SU-DHL-6 (cell line): ENCODE data around the gene KLHL22.

Experiments used
- H2AFZ ChIP-seq: fragments of 200-600 bp; sonication (generic); 2 replicates; pipeline ENCODE4 v1.6.1; 2014; ENCODE audit warnings: low read depth, mild to moderate bottlenecking, moderate library complexity, mixed read lengths, antibody characterized with exemption, low read length; ENCODE audit not compliant: severe bottlenecking
- H3F3A ChIP-seq: fragments of 200-600 bp; shearing (Covaris generic); 2 replicates; pipeline ENCODE4 v1.6.0; 2016; ENCODE audit warnings: antibody characterized with exemption, mild to moderate bottlenecking; ENCODE audit not compliant: insufficient read depth
- H3K27ac ChIP-seq: fragments of 200-600 bp; sonication (generic); 2 replicates; pipeline ENCODE4 v1.5.1; 2016; ENCODE audit warnings: low read depth, mild to moderate bottlenecking, low read length, moderate library complexity, mixed read lengths
- H3K27me3 ChIP-seq: fragments of 200-600 bp; sonication (generic), shearing (Covaris generic); 2 replicates; pipeline ENCODE4 v1.6.0; 2014; ENCODE audit warnings: mild to moderate bottlenecking, low read length
- H3K36me3 ChIP-seq: fragments of 200-600 bp; sonication (generic); 2 replicates; pipeline ENCODE4 v1.6.1; 2014; ENCODE audit warnings: mild to moderate bottlenecking, low read length, mixed read lengths
- H3K4me2 ChIP-seq: fragments of 300-600, 200-600 bp; shearing (Covaris generic), sonication (generic); 2 replicates; pipeline ENCODE4 v1.6.0; 2014; ENCODE audit warnings: low read length, low read depth, mild to moderate bottlenecking; ENCODE audit not compliant: poor library complexity, severe bottlenecking
- H3K4me3 ChIP-seq: fragments of 200-600 bp; sonication (generic); 2 replicates; pipeline ENCODE4 v1.5.1; 2014; ENCODE audit warnings: antibody characterized with exemption, low read length, mild to moderate bottlenecking, mixed read lengths; ENCODE audit not compliant: insufficient read depth, poor library complexity, severe bottlenecking
- H3K79me2 ChIP-seq: fragments of 200-600 bp; sonication (generic); 2 replicates; pipeline ENCODE4 v1.6.1; 2014; ENCODE audit warnings: mild to moderate bottlenecking, low read length, moderate library complexity; ENCODE audit not compliant: insufficient read depth
- H3K9ac ChIP-seq: fragments of 200-600 bp; sonication (generic); 2 replicates; pipeline ENCODE4 v1.7.0; 2014; ENCODE audit warnings: mild to moderate bottlenecking, low read length
- H3K9me2 ChIP-seq: fragments of 200-600 bp; sonication (generic); replicated peaks from 2 replicates; pipeline ENCODE4 v1.6.1; 2014; ENCODE audit warnings: low read length; ENCODE audit not compliant: insufficient read depth
- H3K9me3 ChIP-seq: fragments of 200-600 bp; sonication (generic); 2 replicates; pipeline ENCODE4 v1.6.1; 2014; ENCODE audit warnings: low read length, mixed read lengths; ENCODE audit not compliant: insufficient read depth
- H4K20me1 ChIP-seq: fragments of 200-600 bp; sonication (generic); 2 replicates; pipeline ENCODE4 v1.6.1; 2014; ENCODE audit warnings: low read depth, mild to moderate bottlenecking, antibody characterized with exemption, low read length, moderate library complexity, mixed read lengths
- EZH2phosphoT487 ChIP-seq: fragments of 200-600 bp; sonication (generic), shearing (Covaris generic); conservative IDR thresholded peaks from 2 replicates; pipeline ENCODE4 v1.6.1; 2018; ENCODE audit warnings: mild to moderate bottlenecking, antibody characterized with exemption, low read length, moderate library complexity, mixed read lengths
- TF ChIP-seq, protein P1 (sequence below): fragments of 200-600 bp; sonication (generic); IDR thresholded peaks from one replicate; pipeline ENCODE4 v1.5.1; 2017; ENCODE audit warnings: antibody characterized with exemption, mild to moderate bottlenecking, low read length, moderate library complexity; ENCODE audit not compliant: insufficient read depth, poor library complexity, severe bottlenecking

KLHL22 gene

DNA sequence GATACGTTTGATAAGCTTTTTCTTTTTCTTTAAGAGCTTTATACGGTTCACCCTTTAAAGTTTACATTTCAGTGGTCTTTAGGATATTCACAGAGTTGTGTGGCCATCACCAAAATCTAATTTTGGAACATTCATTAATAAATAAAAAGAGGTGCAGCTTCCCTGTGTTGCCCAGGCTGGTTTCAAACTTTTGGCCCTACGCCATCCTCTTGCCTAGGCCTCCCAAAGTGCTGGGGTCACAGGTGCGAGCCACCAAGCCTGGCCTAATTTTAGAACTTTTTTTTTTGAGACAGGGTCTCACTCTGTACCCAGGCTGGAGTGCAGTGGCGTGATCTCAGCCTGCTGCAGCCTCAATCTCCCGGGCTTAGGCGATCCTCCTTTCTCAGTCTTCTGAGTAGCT, 42.4 kb upstream of the KLHL22 start:
- Histone ChIP-seq H3K4me2 (no peak overlapping the region), H3K79me2 (no peaks in the 10 kb centered on the region), H3F3A (no peaks in the 10 kb centered on the region), H3K9ac (no peak overlapping the region), H3K36me3 (no peaks in the 10 kb centered on the region), H3K27ac (no peak overlapping the region), H4K20me1 (no peaks in the 10 kb centered on the region), H3K27me3 (no peaks in the 10 kb centered on the region), H3K9me3 (no peaks in the 10 kb centered on the region), H3K9me2 (no peaks in the 10 kb centered on the region), H3K4me3 (no peak overlapping the region), H2AFZ (no peak overlapping the region)
- TF ChIP-seq, protein P1, sequence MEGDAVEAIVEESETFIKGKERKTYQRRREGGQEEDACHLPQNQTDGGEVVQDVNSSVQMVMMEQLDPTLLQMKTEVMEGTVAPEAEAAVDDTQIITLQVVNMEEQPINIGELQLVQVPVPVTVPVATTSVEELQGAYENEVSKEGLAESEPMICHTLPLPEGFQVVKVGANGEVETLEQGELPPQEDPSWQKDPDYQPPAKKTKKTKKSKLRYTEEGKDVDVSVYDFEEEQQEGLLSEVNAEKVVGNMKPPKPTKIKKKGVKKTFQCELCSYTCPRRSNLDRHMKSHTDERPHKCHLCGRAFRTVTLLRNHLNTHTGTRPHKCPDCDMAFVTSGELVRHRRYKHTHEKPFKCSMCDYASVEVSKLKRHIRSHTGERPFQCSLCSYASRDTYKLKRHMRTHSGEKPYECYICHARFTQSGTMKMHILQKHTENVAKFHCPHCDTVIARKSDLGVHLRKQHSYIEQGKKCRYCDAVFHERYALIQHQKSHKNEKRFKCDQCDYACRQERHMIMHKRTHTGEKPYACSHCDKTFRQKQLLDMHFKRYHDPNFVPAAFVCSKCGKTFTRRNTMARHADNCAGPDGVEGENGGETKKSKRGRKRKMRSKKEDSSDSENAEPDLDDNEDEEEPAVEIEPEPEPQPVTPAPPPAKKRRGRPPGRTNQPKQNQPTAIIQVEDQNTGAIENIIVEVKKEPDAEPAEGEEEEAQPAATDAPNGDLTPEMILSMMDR: no peak
- no peak for TF ChIP-seq EZH2phosphoT487

DNA sequence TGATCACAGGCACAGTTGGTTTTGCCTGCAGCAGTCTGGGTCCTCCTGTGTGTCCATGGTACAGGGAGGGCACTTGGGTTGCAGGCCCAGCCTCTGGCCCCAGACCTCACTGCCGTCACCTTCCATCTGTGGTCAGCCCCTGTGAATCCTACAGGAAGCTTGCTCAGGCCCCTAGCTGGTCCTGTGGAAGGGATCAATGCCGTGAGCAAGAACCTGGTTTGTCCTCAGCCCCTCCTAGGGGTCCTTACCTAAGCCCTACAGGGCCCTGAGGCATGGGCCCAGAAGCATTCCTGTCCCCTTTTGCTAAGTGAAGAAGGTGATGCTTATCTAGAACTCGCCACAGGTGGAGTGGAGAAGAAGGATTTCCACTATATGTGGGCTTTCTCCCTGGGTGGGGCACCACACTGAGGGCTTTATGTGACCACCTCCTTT, 41.7 kb upstream of the KLHL22 start:
- H3F3A ChIP-seq: no peaks in the 10 kb centered on the region
- no peaks in the 10 kb centered on the region for H3K36me3 ChIP-seq
- H3K9me2 ChIP-seq: no peaks in the 10 kb centered on the region
- H4K20me1 ChIP-seq: no peaks in the 10 kb centered on the region
- no peak overlapping the region for H3K4me3 ChIP-seq
- no peak overlapping the region for H3K27ac ChIP-seq
- no peak overlapping the region for H2AFZ ChIP-seq
- H3K9me3 ChIP-seq: no peaks in the 10 kb centered on the region
- no peaks in the 10 kb centered on the region for H3K79me2 ChIP-seq
- H3K27me3 ChIP-seq: no peaks in the 10 kb centered on the region
- H3K4me2 ChIP-seq: no peak overlapping the region
- H3K9ac ChIP-seq: no peak overlapping the region
- TF ChIP-seq, protein P1: no peak
- TF ChIP-seq EZH2phosphoT487: no peak

DNA sequence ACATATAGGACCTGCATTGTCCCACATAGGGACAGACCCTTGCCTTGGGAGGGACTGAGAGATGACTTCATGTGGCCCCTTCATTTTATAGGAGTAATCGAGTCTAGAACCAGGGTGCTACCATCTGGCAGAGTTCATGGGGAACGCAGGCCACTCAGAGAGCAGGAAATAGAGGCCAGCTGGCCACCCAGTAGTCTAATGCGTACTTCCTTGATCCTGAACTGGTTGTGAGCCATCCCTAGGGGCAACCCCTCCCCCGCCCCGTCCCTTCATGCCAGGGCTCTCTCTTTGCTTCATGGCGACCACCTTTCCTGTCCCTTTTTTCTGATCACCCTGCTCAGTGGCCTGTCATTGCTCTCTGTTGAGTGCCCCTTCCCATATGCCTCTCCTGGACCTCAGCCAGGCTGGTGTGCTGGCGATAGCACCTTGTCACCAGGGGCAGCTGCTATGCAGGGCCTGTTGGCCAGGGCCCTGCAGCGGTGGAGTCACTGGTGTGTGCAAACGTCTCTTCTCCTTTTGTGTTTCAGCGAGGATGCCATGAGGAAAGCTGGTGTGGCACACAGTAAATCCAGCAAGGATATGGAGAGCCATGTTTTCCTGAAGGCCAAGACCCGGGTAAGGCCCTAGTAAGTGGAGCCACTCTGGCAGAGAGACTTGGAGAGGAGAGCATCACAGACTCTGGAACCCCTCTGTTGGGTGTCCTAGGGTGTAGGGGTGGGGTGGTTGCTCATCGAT, 41.2 kb upstream of the KLHL22 start:
- Histone ChIP-seq H3K9me3 (no peaks in the 10 kb centered on the region), H4K20me1 (no peaks in the 10 kb centered on the region), H3K36me3 (no peaks in the 10 kb centered on the region), H3K27ac (no peak overlapping the region), H3K4me2 (no peak overlapping the region), H3K4me3 (no peak overlapping the region), H3F3A (no peaks in the 10 kb centered on the region), H2AFZ (no peak overlapping the region), H3K27me3 (no peaks in the 10 kb centered on the region), H3K9me2 (no peaks in the 10 kb centered on the region), H3K79me2 (no peaks in the 10 kb centered on the region), H3K9ac (no peak overlapping the region)
- TF ChIP-seq, protein P1: no peak
- no peak for TF ChIP-seq EZH2phosphoT487
